K562 (cell line): ENCODE data around the gene LIX1L. TPM values are rescaled to one million over a fixed set of nuclear protein-coding genes. Genes with fewer than 3 reads are reported as not detected.

Experiments
- FOXJ3 ChIP-seq: sonication (generic); formaldehyde crosslinking; IDR thresholded peaks from 2 replicates; pipeline ENCODE4 v1.4.0; 2020; ENCODE audit warnings: mild to moderate bottlenecking, missing genetic modification reagents
- LARP7 ChIP-seq: fragments of 450-650 bp; IDR thresholded peaks from 2 replicates; pipeline ENCODE4 v1.6.1; 2016
- MGA ChIP-seq: fragments of 450-650 bp; IDR thresholded peaks from 2 replicates; pipeline ENCODE4 v1.6.1; 2016; ENCODE audit warnings: mild to moderate bottlenecking, moderate library complexity
- PTRF ChIP-seq: fragments of 450-650 bp; IDR thresholded peaks from 2 replicates; pipeline ENCODE4 v1.6.1; 2016; ENCODE audit warnings: mild to moderate bottlenecking, missing genetic modification characterization, missing compliant biosample characterization
- STAG1 ChIP-seq: sonication (generic); formaldehyde crosslinking; IDR thresholded peaks from 2 replicates; pipeline ENCODE4 v1.5.0; 2020; ENCODE audit warnings: missing genetic modification reagents, borderline replicate concordance
- TBL1XR1 ChIP-seq, 2 experiments: IDR thresholded peaks; 2 replicates each; pipeline ENCODE4 v1.6.1; 2012; ENCODE audit warnings: improper control_type of control experiment in 2 of 2, low read length in 2 of 2, mild to moderate bottlenecking in 1 of 2
- ZNF184 ChIP-seq: sonication (generic); formaldehyde crosslinking; IDR thresholded peaks from 2 replicates; pipeline ENCODE4 v1.5.0; 2020; ENCODE audit warnings: missing genetic modification reagents
- ZNF263 ChIP-seq: sonication (generic); formaldehyde crosslinking; IDR thresholded peaks from 2 replicates; pipeline ENCODE4 v1.8.0; 2022; ENCODE audit warnings: mild to moderate bottlenecking, missing genetic modification reagents, borderline replicate concordance
- ZNF280A ChIP-seq: fragments of 450-650 bp; IDR thresholded peaks from 2 replicates; pipeline ENCODE4 v1.6.1; 2018; ENCODE audit warnings: mild to moderate bottlenecking, low read depth; ENCODE audit not compliant: partially characterized antibody
- ZNF561 ChIP-seq: fragments of 450-650 bp; formaldehyde crosslinking; conservative IDR thresholded peaks from 2 replicates; pipeline ENCODE4 v1.4.0; 2020; ENCODE audit warnings: mild to moderate bottlenecking, moderate library complexity
- polyA plus RNA-seq, 8 experiments: library from polyadenylated mRNA; depleted of rRNA in 4 of 8; stranded (reverse) in 5 of 8; unstranded in 3 of 8; fragments of >200 nt; fragmentation: Nextera tagmentation in 2 of 8; fragmentation: Illumina TruSeq in 1 of 8; extraction: Ambion mirVana in 2 of 8; extraction: Trizol in 1 of 8; gene quantifications; 2 replicates each; pipeline versions ENCODE4 v1.2.1 to v1.2.3, GENCODE V29; 2011 to 2014; ENCODE audit warnings: inconsistent platforms in 1 of 8, missing spikeins in 1 of 8
- total RNA-seq, 7 experiments: library from RNA; depleted of rRNA in 6 of 7; stranded (reverse); fragments of >200 nt in 6 of 7; fragmentation: Illumina TruSeq in 2 of 7; extraction: Trizol in 2 of 7; gene quantifications; 2 replicates each; pipeline versions ENCODE4 v1.2.1 to v1.2.3, GENCODE V29; 2011 to 2021; ENCODE audit warnings: low replicate concordance in 1 of 7

Gene LIX1L
- total and polyA plus RNA-seq, 9 of the 15 experiments (the other 6 are each of a cell fraction or from before 2014, with no cell fraction given), result 4.6 to 26.5 (median 12.5) TPM

- TF ChIP-seq MGA, result no peak
- TF ChIP-seq FOXJ3, result no peak
- TF ChIP-seq TBL1XR1 (IDR thresholded peaks at IDR 0.05; ENCODE audit: low read length in 2 of 2), result no peak
- no peak for TF ChIP-seq STAG1 (CRISPR knock-in tag)
- no peak for TF ChIP-seq PTRF (tag)
- TF ChIP-seq ZNF184 (CRISPR knock-in tag), result no peak
- TF ChIP-seq ZNF561, result no peak
- TF ChIP-seq LARP7, result no peak
- TF ChIP-seq ZNF280A, result no peak
- TF ChIP-seq ZNF263 (CRISPR knock-in tag), result no peak
Observed at GRCh38 chr1:145944532-145944931, 13.3 kb downstream of the LIX1L start (continued).
